H9 (cell line): Measurements from ENCODE around the gene DUS2. TPM values are rescaled to one million over a fixed set of nuclear protein-coding genes. Genes with fewer than 3 reads are reported as not detected.

Experiments
- DNase-seq: peaks from one replicate; pipeline ENCODE4 v3.0.0-alpha.2; 2017
- H2AFZ ChIP-seq: one replicate; pipeline ENCODE4 v1.6.1; 2013; ENCODE audit warnings: mild to moderate bottlenecking, low read length, control low read depth, moderate library complexity
- H2AK5ac ChIP-seq: 2 replicates; pipeline ENCODE4 v1.6.1; 2013; ENCODE audit warnings: low read length, control low read depth, mixed read lengths; ENCODE audit not compliant: insufficient read length
- H2BK120ac ChIP-seq: one replicate; pipeline ENCODE4 v1.6.1; 2013; ENCODE audit warnings: low read depth, mild to moderate bottlenecking, low read length, control low read depth, inconsistent platforms; ENCODE audit not compliant: poor library complexity, severe bottlenecking
- H2BK12ac ChIP-seq: 2 replicates; pipeline ENCODE4 v1.6.1; 2013; ENCODE audit warnings: low read length, control low read depth, mixed read lengths, low read depth; ENCODE audit not compliant: insufficient read length
- H2BK15ac ChIP-seq: 2 replicates; pipeline ENCODE4 v1.6.1; 2013; ENCODE audit warnings: low read depth, low read length, control low read depth
- H2BK20ac ChIP-seq: one replicate; pipeline ENCODE4 v1.6.1; 2013; ENCODE audit warnings: low read depth, mild to moderate bottlenecking, low read length, control low read depth, inconsistent platforms; ENCODE audit not compliant: poor library complexity, severe bottlenecking
- H2BK5ac ChIP-seq: 2 replicates; pipeline ENCODE4 v1.6.1; 2013; ENCODE audit warnings: low read length, control low read depth, mixed read lengths; ENCODE audit not compliant: insufficient read length
- H3K14ac ChIP-seq: 2 replicates; pipeline ENCODE4 v1.6.1; 2013; ENCODE audit warnings: low read length, control low read depth; ENCODE audit not compliant: insufficient read depth
- H3K18ac ChIP-seq: 2 replicates; pipeline ENCODE4 v1.6.1; 2013; ENCODE audit warnings: low read depth, mild to moderate bottlenecking, mixed read lengths, low read length, control low read depth; ENCODE audit not compliant: insufficient read length
- H3K23ac ChIP-seq: 2 replicates; pipeline ENCODE4 v1.6.1; 2013; ENCODE audit warnings: low read length, control low read depth, mixed read lengths, low read depth; ENCODE audit not compliant: insufficient read length
- H3K23me2 ChIP-seq: 2 replicates; pipeline ENCODE4 v1.6.1; 2013; ENCODE audit warnings: low read depth, mild to moderate bottlenecking, mixed read lengths, low read length, control low read depth; ENCODE audit not compliant: insufficient read length, poor library complexity, severe bottlenecking
- H3K27ac ChIP-seq: 2 replicates; pipeline ENCODE4 v1.5.1; 2013; ENCODE audit warnings: low read length, control low read depth, mixed read lengths, low read depth; ENCODE audit not compliant: insufficient read length
- H3K27me3 ChIP-seq: 2 replicates; pipeline ENCODE4 v1.6.1; 2013; ENCODE audit warnings: low read length, control low read depth, inconsistent platforms; ENCODE audit not compliant: insufficient read depth
- H3K4ac ChIP-seq: 2 replicates; pipeline ENCODE4 v1.6.1; 2013; ENCODE audit warnings: low read depth, mild to moderate bottlenecking, control low read depth, inconsistent platforms, low read length, moderate library complexity
- H3K4me1 ChIP-seq: 2 replicates; pipeline ENCODE4 v1.6.1; 2013; ENCODE audit warnings: low read length, control low read depth, inconsistent platforms; ENCODE audit not compliant: insufficient read depth
- H3K4me2 ChIP-seq: 2 replicates; pipeline ENCODE4 v1.6.1; 2013; ENCODE audit warnings: low read length, control low read depth, mixed read lengths; ENCODE audit not compliant: insufficient read length, insufficient read depth
- H3K56ac ChIP-seq: 2 replicates; pipeline ENCODE4 v1.6.1; 2013; ENCODE audit warnings: low read depth, mild to moderate bottlenecking, mixed read lengths, low read length, control low read depth; ENCODE audit not compliant: insufficient read length
- H3K79me1 ChIP-seq: 2 replicates; pipeline ENCODE4 v1.6.1; 2013; ENCODE audit warnings: low read depth, mild to moderate bottlenecking, moderate library complexity, low read length, control low read depth, inconsistent platforms; ENCODE audit not compliant: insufficient read depth, poor library complexity, severe bottlenecking
- H3K79me2 ChIP-seq: 2 replicates; pipeline ENCODE4 v1.6.1; 2013; ENCODE audit warnings: low read length, control low read depth, inconsistent platforms; ENCODE audit not compliant: insufficient read depth
- H3K9ac ChIP-seq: 2 replicates; pipeline ENCODE4 v1.6.1; 2013; ENCODE audit warnings: low read length, control low read depth, mixed read lengths; ENCODE audit not compliant: insufficient read length; ENCODE audit errors: extremely low read depth
- H3K9me3 ChIP-seq: one replicate; pipeline ENCODE4 v1.6.1; 2013; ENCODE audit warnings: low read depth, low read length, inconsistent platforms; ENCODE audit not compliant: control insufficient read depth
- H3T11ph ChIP-seq: one replicate; pipeline ENCODE4 v1.6.1; 2013; ENCODE audit warnings: mild to moderate bottlenecking, low read length, control low read depth, inconsistent platforms
- H4K20me1 ChIP-seq: one replicate; pipeline ENCODE4 v1.6.1; 2013; ENCODE audit not compliant: control insufficient read depth, insufficient read length, insufficient read depth
- H4K5ac ChIP-seq: 2 replicates; pipeline ENCODE4 v1.6.1; 2013; ENCODE audit warnings: low read depth, mild to moderate bottlenecking, mixed read lengths, low read length, control low read depth; ENCODE audit not compliant: insufficient read length
- H4K8ac ChIP-seq: replicated peaks from 2 replicates; pipeline ENCODE4 v1.6.1; 2013; ENCODE audit warnings: low read length, control low read depth, mixed read lengths, low read depth; ENCODE audit not compliant: insufficient read length
- H4K91ac ChIP-seq: 2 replicates; pipeline ENCODE4 v1.6.1; 2013; ENCODE audit warnings: low read depth, mild to moderate bottlenecking, moderate library complexity, mixed read lengths, low read length, control low read depth; ENCODE audit not compliant: insufficient read length
- H3K27ac Mint-ChIP-seq, 3 experiments: 2 replicates in 2 of 3; 3 replicates in 1 of 3; pipeline ENCODE4 v1.8.0; 2020 to 2021; ENCODE audit warnings: mixed read lengths in 3 of 3, mild to moderate bottlenecking in 1 of 3, moderate library complexity in 1 of 3
- H3K27me3 Mint-ChIP-seq: 2 replicates; pipeline ENCODE4 v1.8.0; 2021; ENCODE audit warnings: low read depth, mild to moderate bottlenecking, moderate library complexity, mixed read lengths
- H3K36me3 Mint-ChIP-seq, 3 experiments: 2 replicates in 2 of 3; 3 replicates in 1 of 3; pipeline ENCODE4 v1.8.0; 2020 to 2021; ENCODE audit warnings: low read depth in 3 of 3, mixed read lengths in 3 of 3; ENCODE audit not compliant: insufficient read depth in 1 of 3
- H3K4me1 Mint-ChIP-seq, 2 experiments: 2 replicates each; pipeline ENCODE4 v1.8.0; 2020; ENCODE audit warnings: mixed read lengths in 2 of 2
- H3K4me3 Mint-ChIP-seq, 2 experiments: 2 replicates in 1 of 2; 3 replicates in 1 of 2; pipeline ENCODE4 v1.8.0; 2020 to 2021; ENCODE audit warnings: mild to moderate bottlenecking in 2 of 2, mixed read lengths in 2 of 2, moderate library complexity in 1 of 2
- H3K9me3 Mint-ChIP-seq, 2 experiments: 2 replicates in 1 of 2; 3 replicates in 1 of 2; pipeline ENCODE4 v1.8.0; 2020; ENCODE audit warnings: mild to moderate bottlenecking in 2 of 2, mixed read lengths in 2 of 2, moderate library complexity in 1 of 2
- CTCF ChIP-seq: fragments of 200-600 bp; sonication (generic); conservative IDR thresholded peaks from 3 replicates; pipeline ENCODE4 v1.8.0; 2021; ENCODE audit warnings: antibody characterized with exemption, mild to moderate bottlenecking
- WGBS: extraction: QIAGEN DNeasy Blood & Tissue Kit; methylation state at CpG from one replicate; pipeline ENCODE4 v1.1.7; 2013; ENCODE audit warnings: missing lambda C conversion rate, low lambda C conversion rate, mixed read lengths; ENCODE audit not compliant: insufficient read length; ENCODE audit errors: extremely low coverage; 5-methylcytosine and 5-hydroxymethylcytosine counted together
- total RNA-seq: library from RNA; stranded (reverse); gene quantifications from 2 replicates; pipeline ENCODE4 v1.2.1, GENCODE V29; 2021

Gene DUS2
- total RNA-seq, 1 experiment from 2014 or later, result 28.5 TPM

DNA sequence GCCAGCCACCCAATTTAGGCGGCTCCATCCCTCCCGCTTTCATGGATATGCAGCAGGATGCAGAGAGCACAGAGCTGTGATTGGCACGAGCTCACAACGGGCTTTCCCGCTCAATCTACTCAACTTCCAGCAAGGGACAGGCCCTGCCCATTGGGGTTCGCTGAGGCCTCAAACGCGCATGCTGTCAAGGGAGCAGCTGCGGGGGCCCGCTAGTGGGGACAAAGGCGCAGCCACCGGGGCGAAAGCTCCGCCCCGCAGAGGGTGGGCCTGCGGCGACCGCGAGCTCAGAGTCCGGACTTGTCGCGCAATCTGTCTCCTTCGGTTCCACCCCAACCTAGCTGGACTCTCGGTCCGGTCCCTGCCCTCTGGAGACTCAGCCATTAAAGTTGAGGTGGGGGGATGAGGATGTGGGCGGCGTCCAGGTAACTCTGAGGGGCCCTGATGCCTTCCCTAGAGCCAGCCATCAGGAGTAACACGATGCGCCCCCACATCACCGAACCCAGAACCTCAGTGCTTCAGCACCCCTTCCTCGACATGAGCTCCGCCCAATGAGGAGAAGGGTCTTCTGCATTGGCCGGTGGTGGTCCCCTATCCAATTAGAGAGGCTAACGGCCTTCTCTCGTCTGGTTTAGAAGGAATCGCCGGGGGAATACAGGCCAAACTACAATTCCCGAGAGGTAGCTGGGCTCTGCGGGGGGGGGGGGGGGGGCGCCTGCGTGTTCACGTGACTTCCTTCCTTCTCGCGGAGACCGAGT lies 61.6 kb downstream of the DUS2 start:
- Histone ChIP-seq H3K27me3 (no peaks in the 10 kb centered on the region), H2BK120ac (no peak overlapping the region), H3T11ph (no peak overlapping the region), H3K4me1 (no peaks in the 10 kb centered on the region; the same call in 1 of the 2 replicates), H4K8ac (no peak overlapping the region), H3K79me1 (no peaks in the 10 kb centered on the region), H4K91ac (no peak overlapping the region), H3K79me2 (peaks cover 11% of the 10 kb centered on the region; the same call in 1 of the 2 replicates), H4K20me1 (no peaks in the 10 kb centered on the region), H3K4ac (no peak overlapping the region), H4K5ac (no peak overlapping the region), H3K56ac (no peak overlapping the region), H3K23ac (no peak overlapping the region), H3K14ac (peak overlapping the region; percentile 87; the same call in 1 of the 2 replicates), H2AK5ac (no peak overlapping the region), H3K9me3 (no peaks in the 10 kb centered on the region), H3K9ac (peak overlapping the region; percentile 67), H2BK12ac (no peak overlapping the region), H3K18ac (peak overlapping the region; percentile 78), H2BK15ac (no peak overlapping the region), H3K27ac (peak overlapping the region; percentile 53), H2BK20ac (no peak overlapping the region), H2AFZ (no peak overlapping the region), H2BK5ac (no peak overlapping the region), H3K4me2 (peak overlapping the region; percentile 48), H3K23me2 (peaks cover 12% of the 10 kb centered on the region)
- H3K9me3 Mint-ChIP-seq, result peaks cover 0 to 3% of the 10 kb centered on the region in 2 experiments; a peak in 1 of 5 replicates
- DNase-seq, result peak; percentile 99
- no peaks in the 10 kb centered on the region; the same call in 1 of the 2 replicates for H3K27me3 Mint-ChIP-seq
- TF ChIP-seq CTCF, result no peak
- H3K27ac Mint-ChIP-seq, result peak overlapping the region; percentile 91 to 94 (median 93); a peak in 6 of 7 replicates
- WGBS, result no CpG with 5 or more reads among the region's 45 CpGs
- H3K4me1 Mint-ChIP-seq, result peaks cover 23% of the 10 kb centered on the region in 2 experiments
- peak overlapping the region; percentile 99 to 100 for H3K4me3 Mint-ChIP-seq
- peaks cover 0 to 2% (median 0%) of the 10 kb centered on the region in 3 experiments; a peak in 1 of 7 replicates for H3K36me3 Mint-ChIP-seq
